DOHH2 (cell line): Measurements from ENCODE around the gene MST1.

Experiments
- CTCF ChIP-seq: fragments of 200-600 bp; sonication (generic); IDR thresholded peaks from one replicate; pipeline ENCODE4 v1.5.1; 2014; ENCODE audit warnings: antibody characterized with exemption, mild to moderate bottlenecking, low read depth, low read length; ENCODE audit not compliant: poor library complexity, severe bottlenecking
- EZH2phosphoT487 ChIP-seq: fragments of 200-600 bp; sonication (generic); IDR thresholded peaks from 2 replicates; pipeline ENCODE4 v1.6.1; 2017; ENCODE audit warnings: borderline replicate concordance, mild to moderate bottlenecking, antibody characterized with exemption, low read length, moderate library complexity, mixed read lengths

- TF ChIP-seq CTCF (no peak), EZH2phosphoT487 (no peak)
Observed at GRCh38 chr3:49654955-49655556, 34.2 kb downstream of the MST1 start.
